K562 (cell line): Measurements from ENCODE around the gene NFKBIB. TPM values are rescaled to one million over a fixed set of nuclear protein-coding genes. Genes with fewer than 3 reads are reported as not detected.

ENCODE experiments used
- ATAC-seq: fragments of 200-7000 bp; cut with Tn5 transposase; 3 replicates; pipeline ENCODE4 v1.9.1; 2020; ENCODE audit warnings: moderate library complexity
- BruUV-seq: library from RNA; stranded (reverse); fragments of 400-500 nt; replicated peaks from 2 replicates; lab custom pipeline; 2021; lab: Mats Ljungman, UMichigan
- CTCF ChIA-PET: fragments of 300-600 bp; formaldehyde crosslinking; extraction: SDS; loops from one replicate; lab custom pipeline; 2021; ENCODE audit warnings: low intra/inter-chr PET ratio; lab: Yijun Ruan, JAX
- POLR2A ChIA-PET: fragments of 300-600, 350-650 bp; sonication (Branson Sonifier 250); formaldehyde crosslinking; extraction: SDS; loops from one replicate; lab custom pipeline; 2021; ENCODE audit warnings: antibody characterized with exemption, inconsistent platforms; lab: Yijun Ruan, JAX
- DNase-seq, 4 experiments: peaks; one replicate each; pipeline versions ENCODE4 v3.0.0 to v3.0.0-alpha.2; 2011 to 2018; ENCODE audit warnings: low spot score in 3 of 4, mixed read lengths in 3 of 4; ENCODE audit errors: extremely low read depth in 1 of 4
- FAIRE-seq: peaks from 2 replicates; lab custom pipeline; 2011; peaks lifted over from hg19 to GRCh38; lab: Jason Lieb, UNC
- H2AFZ ChIP-seq: 2 replicates; pipeline ENCODE4 v1.6.0; 2011; ENCODE audit warnings: low read depth, low read length, control low read depth, inconsistent platforms
- H3K27ac ChIP-seq: fragments of 200-600 bp; 3 replicates; pipeline ENCODE4 v1.8.0; 2011; ENCODE audit warnings: low read depth, mild to moderate bottlenecking, control low read depth, inconsistent platforms, low read length, moderate library complexity, mixed read lengths; ENCODE audit errors: extremely low read depth
- H3K27me3 ChIP-seq, 2 experiments: fragments of 300-600 bp in 1 of 2; 2 replicates in 1 of 2; 3 replicates in 1 of 2; pipeline versions ENCODE4 v1.6.0 to v1.8.0; 2011; ENCODE audit warnings: inconsistent platforms in 2 of 2, low read length in 2 of 2, mild to moderate bottlenecking in 1 of 2, mixed read lengths in 1 of 2, moderate library complexity in 1 of 2; ENCODE audit not compliant: control insufficient read depth in 2 of 2, insufficient read depth in 2 of 2
- H3K36me3 ChIP-seq: fragments of 300-600 bp; 3 replicates; pipeline ENCODE4 v1.8.0; 2011; ENCODE audit warnings: mild to moderate bottlenecking, low read length, inconsistent platforms; ENCODE audit not compliant: control insufficient read depth, insufficient read depth
- H3K4me1 ChIP-seq, 2 experiments: fragments of 200-600 bp in 1 of 2; replicated peaks in 1 of 2; 2 replicates in 1 of 2; 3 replicates in 1 of 2; pipeline versions ENCODE4 v1.5.1 to v1.8.0; 2011; ENCODE audit warnings: inconsistent platforms in 2 of 2, low read length in 2 of 2, mild to moderate bottlenecking in 1 of 2, mixed read lengths in 1 of 2, moderate library complexity in 1 of 2; ENCODE audit not compliant: control insufficient read depth in 2 of 2, insufficient read depth in 2 of 2
- H3K4me2 ChIP-seq: 2 replicates; pipeline ENCODE4 v1.6.1; 2011; ENCODE audit warnings: low read length, control low read depth, inconsistent platforms, mixed read lengths; ENCODE audit not compliant: insufficient read depth
- H3K4me3 ChIP-seq: fragments of 200-600 bp; sonication (generic), shearing (Covaris generic); 2 replicates; pipeline ENCODE4 v1.5.1; 2016; ENCODE audit warnings: control low read depth, inconsistent platforms
- H3K79me2 ChIP-seq: fragments of 200-600 bp; 3 replicates; pipeline ENCODE4 v1.8.0; 2011; ENCODE audit warnings: low read length, inconsistent platforms; ENCODE audit not compliant: control insufficient read depth, insufficient read depth
- H3K9ac ChIP-seq, 2 experiments: 2 replicates each; pipeline versions ENCODE4 v1.6.0 to v1.6.1; 2011; ENCODE audit warnings: low read depth in 2 of 2, low read length in 2 of 2, control low read depth in 1 of 2, inconsistent platforms in 1 of 2, mild to moderate bottlenecking in 1 of 2, mixed read lengths in 1 of 2; ENCODE audit not compliant: insufficient read depth in 1 of 2
- H3K9me1 ChIP-seq: one replicate; pipeline ENCODE4 v1.6.0; 2011; ENCODE audit warnings: inconsistent platforms, mild to moderate bottlenecking, low read length, moderate library complexity; ENCODE audit not compliant: control insufficient read depth, insufficient read depth
- H3K9me3 ChIP-seq: replicated peaks from 2 replicates; pipeline ENCODE4 v1.5.1; 2011; ENCODE audit warnings: low read depth, low read length, inconsistent platforms; ENCODE audit not compliant: control insufficient read depth, insufficient read depth
- H4K20me1 ChIP-seq: replicated peaks from 2 replicates; pipeline ENCODE4 v1.6.1; 2011; ENCODE audit warnings: low read length, inconsistent platforms, mixed read lengths; ENCODE audit not compliant: control insufficient read depth, insufficient read depth
- NR2C1 ChIP-seq, 2 experiments: fragments of 450-650 bp; IDR thresholded peaks; 2 replicates each; pipeline ENCODE4 v1.6.1; 2017; ENCODE audit warnings: mild to moderate bottlenecking in 2 of 2, antibody characterized with exemption in 1 of 2, inconsistent platforms in 1 of 2, missing compliant biosample characterization in 1 of 2, missing genetic modification characterization in 1 of 2
- NR2C2 ChIP-seq, 2 experiments: fragments of 200-800 bp in 1 of 2; sonication (Bioruptor generic) in 1 of 2; sonication (generic) in 1 of 2; formaldehyde crosslinking in 1 of 2; IDR thresholded peaks; 2 replicates each; pipeline versions ENCODE4 v1.6.1 to v1.8.0; 2016 to 2022; ENCODE audit warnings: mild to moderate bottlenecking in 1 of 2, missing compliant biosample characterization in 1 of 2, missing genetic modification characterization in 1 of 2, missing genetic modification reagents in 1 of 2
- TFAM ChIP-seq: fragments of 250-450 bp; sonication (Bioruptor Pico); conservative IDR thresholded peaks from 2 replicates; pipeline ENCODE4 v1.5.0; 2021; ENCODE audit warnings: mild to moderate bottlenecking, moderate library complexity
- WGBS: fragments of 100-300 bp; shearing (Covaris generic); methylation state at CpG from one replicate; pipeline ENCODE4 v1.1.6; 2016; ENCODE audit warnings: low coverage, mixed read lengths; ENCODE audit not compliant: insufficient coverage; ENCODE audit errors: missing lambda C conversion rate; 5-methylcytosine and 5-hydroxymethylcytosine counted together
- in situ Hi-C: fragments of 300-500 bp; cut with MboI; formaldehyde crosslinking; loops from 4 replicates; pipeline ENCODE4 v1.15.0; 2018; ENCODE audit warnings: inconsistent platforms, mixed read lengths
- intact Hi-C: fragments of 100-400 bp; cut with micrococcal nuclease; formaldehyde crosslinking; loops from 2 replicates; pipeline ENCODE4 v1.14.2; 2022
- polyA plus RNA-seq, 8 experiments: library from polyadenylated mRNA; depleted of rRNA in 4 of 8; stranded (reverse) in 5 of 8; unstranded in 3 of 8; fragments of >200 nt; fragmentation: Nextera tagmentation in 2 of 8; fragmentation: Illumina TruSeq in 1 of 8; extraction: Ambion mirVana in 2 of 8; extraction: Trizol in 1 of 8; gene quantifications; 2 replicates each; pipeline versions ENCODE4 v1.2.1 to v1.2.3, GENCODE V29; 2011 to 2014; ENCODE audit warnings: inconsistent platforms in 1 of 8, missing spikeins in 1 of 8
- total RNA-seq, 7 experiments: library from RNA; depleted of rRNA in 6 of 7; stranded (reverse); fragments of >200 nt in 6 of 7; fragmentation: Illumina TruSeq in 2 of 7; extraction: Trizol in 2 of 7; gene quantifications; 2 replicates each; pipeline versions ENCODE4 v1.2.1 to v1.2.3, GENCODE V29; 2011 to 2021; ENCODE audit warnings: low replicate concordance in 1 of 7

Gene NFKBIB
- total and polyA plus RNA-seq, 9 of the 15 experiments (the other 6 are each of a cell fraction or from before 2014, with no cell fraction given), result 1.5 to 44.9 (median 10.4) TPM

DNA sequence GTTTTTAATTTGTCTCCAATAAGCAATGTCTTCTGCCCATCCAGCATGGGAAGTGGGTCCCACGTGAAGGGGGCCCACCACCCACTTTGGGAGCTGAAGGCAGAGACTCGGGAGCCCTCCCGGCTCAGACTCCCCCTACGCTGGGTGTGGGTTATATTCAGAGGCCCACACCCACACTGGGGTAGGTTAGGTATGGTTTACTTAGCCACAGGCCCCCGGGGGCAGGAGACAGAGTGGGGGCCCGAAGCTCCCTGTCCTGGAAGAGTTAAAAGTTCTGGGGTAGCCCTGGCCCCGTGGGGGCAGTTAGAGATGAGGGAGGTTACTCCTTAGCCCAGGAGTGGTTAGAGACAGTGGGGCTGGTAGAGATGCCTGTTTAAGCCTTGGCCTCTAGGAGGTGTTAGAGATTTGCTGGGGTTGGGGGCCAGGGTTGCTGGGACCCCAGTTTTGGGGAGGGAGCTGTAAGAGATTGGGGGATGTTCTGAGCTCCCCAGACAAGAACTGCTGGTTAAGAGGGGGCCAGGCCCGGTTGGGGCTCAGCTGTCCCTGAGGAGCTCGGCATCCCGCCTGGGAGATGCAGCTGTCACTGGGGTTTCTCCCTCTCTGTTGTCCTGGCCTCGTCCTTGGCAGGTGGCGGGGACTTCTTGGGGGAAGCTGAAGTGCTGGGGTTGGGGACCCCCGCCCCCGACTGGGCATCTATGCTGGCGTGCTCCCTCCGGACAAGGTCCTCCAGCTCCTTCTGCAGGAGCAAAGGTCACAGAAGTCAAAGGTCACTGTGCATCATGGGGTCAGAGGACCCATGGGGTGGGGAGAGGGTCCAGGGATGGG, 21.0 kb upstream of the NFKBIB start:
- intact Hi-C loops (no loop called here), in situ Hi-C loops (no loop called here)
- CTCF ChIA-PET, result no interaction called here
- ATAC-seq (peak; percentile 13; the same call in 1 of the 3 replicates), DNase-seq (no peak), FAIRE-seq (no peak)
- TF ChIP-seq TFAM (CRISPR knock-in tag), result no peak
- TF ChIP-seq NR2C2 (CRISPR knock-in tag; IDR thresholded peaks at IDR 0.05), result no peak
- TF ChIP-seq NR2C2 (tag; IDR thresholded peaks at IDR 0.05), result peak; percentile 73
- TF ChIP-seq NR2C1 (IDR thresholded peaks at IDR 0.05), result peak; percentile 89
- peak; percentile 85 for TF ChIP-seq NR2C1 (tag; IDR thresholded peaks at IDR 0.05)
- H3K9me3 ChIP-seq, result no peaks in the 10 kb centered on the region
- H3K27me3 ChIP-seq, result no peaks in the 10 kb centered on the region
- H3K4me2 ChIP-seq, result no peak overlapping the region
- WGBS, result 75% methylated on average over 16 of the region's 16 CpGs
- peak overlapping the region; percentile 83 for H2AFZ ChIP-seq
- no peaks in the 10 kb centered on the region for H4K20me1 ChIP-seq
- peak overlapping the region; percentile 8; the same call in 2 of the 3 replicates for H3K27ac ChIP-seq
- no peaks in the 10 kb centered on the region for H3K9me1 ChIP-seq
- no peak overlapping the region for H3K4me3 ChIP-seq
- POLR2A ChIA-PET, result interaction anchor here (0.7 to 1.2 kb wide), 4 partner anchors 9 to 299 kb away, joined by 3 to 4 read pairs (median 3); no protein-coding TSS in a partner anchor
- no TSS peak for BruUV-seq
- peak overlapping the region; percentile 9 to 87; a peak in 3 of 4 replicates for H3K9ac ChIP-seq
- peaks cover 5% of the 10 kb centered on the region; the same call in 1 of the 3 replicates for H3K36me3 ChIP-seq
- no peaks in the 10 kb centered on the region for H3K79me2 ChIP-seq
- peaks cover 21 to 60% of the 10 kb centered on the region in 2 experiments; a peak in 4 of 5 replicates for H3K4me1 ChIP-seq
